ENCODE measurements around the gene BEND7. TPM values are rescaled to one million over a fixed set of nuclear protein-coding genes. Genes with fewer than 3 reads are reported as not detected.

Gene BEND7
- total RNA-seq, 1 donor from 2014 or later: 28.6 TPM

GRCh38 chr10:13526948-13527863 is 1.6 kb downstream of the BEND7 start:
- intact Hi-C loops (cut with DNase I): no loop called here
- no peak for ATAC-seq

GRCh38 chr10:13525663-13526062 is 3.2 kb downstream of the BEND7 start:
- intact Hi-C loops (cut with DNase I): no loop called here
- no peak for ATAC-seq
- no peak for DNase-seq (ENCODE audit: low spot score)

More at GRCh38 chr10:13526948-13527863, 1.6 kb downstream of the BEND7 start:
- DNase-seq (ENCODE audit: low spot score): no peak

- DNase-seq (ENCODE audit: low spot score) (no peak), ATAC-seq (no peak)
- intact Hi-C loops (cut with DNase I): no loop called here
Observed at GRCh38 chr10:13521026-13521425, 7.8 kb downstream of the BEND7 start.

GRCh38 chr10:13520194-13520593 is 8.6 kb downstream of the BEND7 start:
- intact Hi-C loops (cut with DNase I): no loop called here
- DNase-seq (ENCODE audit: low spot score) (no peak), ATAC-seq (no peak)

DNA sequence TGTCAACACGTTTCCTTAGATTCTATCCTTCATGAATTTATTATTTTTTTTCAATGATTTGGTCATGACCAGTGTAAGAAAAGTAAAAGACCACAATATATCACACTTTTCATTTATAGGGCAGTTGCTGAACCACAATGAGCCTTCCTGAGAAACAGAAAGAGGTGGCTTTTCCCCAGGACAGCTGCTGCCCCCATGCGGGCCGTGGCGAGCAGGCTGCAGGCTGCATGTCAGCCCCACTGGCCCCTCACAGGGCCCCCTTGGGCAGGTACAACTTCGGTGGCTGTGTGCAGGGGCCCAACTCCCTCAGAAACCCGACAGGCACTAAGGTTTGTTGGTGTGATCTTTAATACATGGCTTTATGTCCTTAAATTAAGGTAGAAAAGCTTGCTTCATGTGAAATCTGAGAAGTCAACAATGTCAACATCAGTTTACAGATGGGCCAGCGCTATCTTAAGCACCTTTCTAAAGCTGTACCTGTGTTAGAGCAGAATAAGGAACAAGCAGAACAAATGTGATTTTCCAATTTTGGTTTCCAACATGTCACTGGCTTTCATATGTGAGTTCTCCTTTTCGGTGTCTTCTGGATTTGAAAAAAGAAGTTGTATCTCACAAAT is 10.6 kb downstream of the BEND7 start:
- intact Hi-C loops (cut with DNase I): no loop called here
- no peak for ATAC-seq

DNA sequence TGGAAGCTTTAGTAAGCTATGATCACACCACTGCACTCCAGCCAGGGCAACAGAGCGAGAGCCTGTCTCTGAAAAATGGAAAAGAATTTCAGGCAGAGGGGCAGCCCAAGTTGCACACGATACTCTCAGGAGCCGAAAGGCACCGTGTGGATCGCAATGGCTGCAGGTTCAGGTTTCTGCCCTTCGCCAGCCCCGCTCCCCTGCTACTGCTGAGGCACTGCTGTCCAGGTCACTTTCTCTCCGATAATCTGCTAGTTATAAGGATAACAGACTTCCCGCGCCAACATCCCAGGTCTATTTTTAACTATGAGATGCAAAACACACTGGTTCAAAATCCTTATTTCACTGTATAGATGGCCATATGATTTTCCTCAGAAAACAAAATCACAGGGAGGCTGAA is 11.1 kb downstream of the BEND7 start:
- intact Hi-C loops (cut with DNase I): no loop called here
- no peak for DNase-seq (ENCODE audit: low spot score)

More for the DNA sequence above, 10.6 kb downstream of the BEND7 start:
- no peak for DNase-seq (ENCODE audit: low spot score)

DNA sequence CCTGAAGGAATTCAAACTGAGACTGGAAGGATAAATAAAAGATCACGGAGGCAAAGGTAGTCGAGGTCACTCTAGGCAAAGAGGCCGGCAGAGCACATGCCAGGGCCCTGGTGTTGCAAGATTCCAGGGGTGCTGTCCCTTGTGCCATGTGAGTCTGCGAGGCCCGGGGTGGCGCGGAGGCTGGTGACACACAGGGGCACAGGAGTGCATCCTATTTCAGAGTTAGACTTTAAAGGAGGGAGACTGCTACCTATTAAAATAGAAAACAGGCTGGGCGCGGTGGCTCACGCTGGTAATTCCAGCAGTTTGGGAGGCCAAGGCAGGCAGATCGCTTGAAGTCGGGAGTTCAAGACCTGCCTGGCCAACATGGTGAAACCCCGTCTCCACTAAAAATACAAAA is 12.6 kb downstream of the BEND7 start:
- intact Hi-C loops (cut with DNase I): no loop called here
- DNase-seq (ENCODE audit: low spot score): no peak
- no peak for ATAC-seq

More for the DNA sequence above, 11.1 kb downstream of the BEND7 start:
- ATAC-seq: no peak

GRCh38 chr10:13515467-13515866 is 13.3 kb downstream of the BEND7 start:
- intact Hi-C loops (cut with DNase I): no loop called here
- ATAC-seq (no peak), DNase-seq (ENCODE audit: low spot score) (no peak)

DNA sequence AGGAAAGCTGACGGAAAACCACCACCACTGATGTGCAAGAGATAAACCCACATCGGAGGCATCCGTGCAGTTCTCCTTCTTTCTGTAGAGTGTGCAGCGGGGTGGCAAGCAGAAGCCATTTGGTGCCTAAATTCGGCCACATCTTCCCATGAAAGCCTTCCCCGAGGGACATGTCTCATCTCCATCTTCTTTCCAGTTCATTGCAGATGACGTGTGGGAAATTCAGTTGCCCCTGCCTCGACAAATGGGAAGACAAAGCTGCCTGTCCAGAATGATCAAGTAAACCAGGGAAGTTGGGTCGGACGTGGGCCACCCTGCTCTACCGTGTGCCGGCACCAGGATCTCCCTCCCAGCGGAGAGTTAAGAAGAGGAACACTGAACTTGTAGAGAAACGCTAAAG is 14.5 kb downstream of the BEND7 start:
- no peak for DNase-seq (ENCODE audit: low spot score)
- intact Hi-C loops (cut with DNase I): no loop called here
- no peak for ATAC-seq

GRCh38 chr10:13512564-13512963 is 16.2 kb downstream of the BEND7 start:
- ATAC-seq (no peak), DNase-seq (ENCODE audit: low spot score) (no peak)
- intact Hi-C loops (cut with DNase I): no loop called here

- DNase-seq (ENCODE audit: low spot score) (no peak), ATAC-seq (no peak)
- intact Hi-C loops (cut with DNase I): no loop called here
Observed at GRCh38 chr10:13511409-13511808, 17.4 kb downstream of the BEND7 start.

DNA sequence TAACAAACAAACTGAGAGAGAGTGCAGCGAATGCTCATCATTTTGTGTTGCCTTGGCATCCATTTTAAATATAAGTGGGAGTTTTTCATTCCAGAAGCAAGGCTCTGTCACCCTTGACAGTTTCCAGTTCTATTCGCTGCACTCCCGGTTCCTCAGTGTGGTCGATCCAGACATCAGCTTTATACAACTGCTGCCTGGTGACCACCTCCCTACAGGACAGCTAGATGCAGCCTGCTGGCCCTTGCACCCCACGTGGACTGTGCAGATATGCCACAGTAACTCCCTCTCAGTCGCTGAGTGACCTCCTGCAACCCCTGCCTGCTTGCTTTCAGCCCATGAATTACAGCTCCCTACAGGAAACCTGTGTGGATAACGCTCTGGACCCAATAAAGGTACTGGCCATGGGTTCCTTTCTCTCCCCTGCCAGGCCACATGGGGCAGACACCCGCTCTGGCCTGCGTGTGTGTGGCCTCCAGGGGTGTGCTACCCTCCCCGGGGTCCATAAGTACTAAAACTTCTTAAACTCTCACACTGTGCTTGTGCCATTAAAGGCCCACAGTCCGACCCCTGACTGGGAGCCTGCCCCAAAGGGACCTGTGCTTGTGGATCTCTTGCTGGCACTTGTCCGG is 23.6 kb downstream of the BEND7 start:
- intact Hi-C loops (cut with DNase I): no loop called here
- no peak for DNase-seq (ENCODE audit: low spot score)
- ATAC-seq: no peak

GRCh38 chr10:13503745-13504463 is 24.9 kb downstream of the BEND7 start:
- no peak for ATAC-seq
- no peak for DNase-seq (ENCODE audit: low spot score)
- intact Hi-C loops (cut with DNase I): no loop called here

DNA sequence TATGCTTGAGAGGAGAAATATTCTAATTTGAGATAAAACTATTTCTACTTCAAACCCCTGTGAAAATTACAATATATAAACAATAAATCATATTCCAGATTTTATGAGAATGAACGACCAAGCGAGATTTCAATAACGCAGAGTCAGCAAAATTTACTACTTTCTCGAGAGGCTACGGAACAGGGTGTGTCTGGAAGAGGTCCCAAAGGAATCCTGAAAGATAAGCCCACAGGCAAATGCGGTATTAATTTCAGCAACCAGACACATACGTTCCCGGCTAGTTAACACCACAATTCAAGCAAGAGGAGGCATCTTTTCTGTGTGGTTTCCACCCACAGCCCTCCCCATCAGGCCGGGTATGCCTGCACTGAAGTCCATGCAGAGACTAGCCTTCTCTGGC is 26.4 kb downstream of the BEND7 start:
- ATAC-seq: no peak
- intact Hi-C loops (cut with DNase I): no loop called here
- no peak for DNase-seq (ENCODE audit: low spot score)

DNA sequence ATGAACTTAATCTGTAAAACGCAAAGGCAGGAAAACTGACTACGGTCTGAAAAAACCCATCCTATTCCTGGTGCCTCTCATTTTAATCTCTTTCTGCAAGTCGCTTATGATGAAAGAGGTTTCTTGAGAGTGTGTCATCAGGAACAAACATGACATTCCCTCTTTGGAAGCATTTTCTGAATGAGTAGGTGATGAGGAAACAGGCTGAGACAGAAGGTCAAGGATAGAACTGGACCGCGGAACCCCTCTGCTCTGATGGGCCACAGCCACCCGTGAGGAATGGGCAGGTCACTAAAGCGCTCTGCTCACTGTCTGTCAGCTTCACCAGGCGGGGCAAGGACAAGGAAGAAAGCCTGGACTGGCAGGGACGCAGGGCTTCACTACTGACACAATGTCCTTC is 28.6 kb downstream of the BEND7 start:
- intact Hi-C loops (cut with DNase I): no loop called here
- DNase-seq (ENCODE audit: low spot score): no peak
- no peak for ATAC-seq

- intact Hi-C loops (cut with DNase I): no loop called here
- DNase-seq (ENCODE audit: low spot score) (no peak), ATAC-seq (no peak)
Observed at GRCh38 chr10:13499150-13499549, 29.7 kb downstream of the BEND7 start.

DNA sequence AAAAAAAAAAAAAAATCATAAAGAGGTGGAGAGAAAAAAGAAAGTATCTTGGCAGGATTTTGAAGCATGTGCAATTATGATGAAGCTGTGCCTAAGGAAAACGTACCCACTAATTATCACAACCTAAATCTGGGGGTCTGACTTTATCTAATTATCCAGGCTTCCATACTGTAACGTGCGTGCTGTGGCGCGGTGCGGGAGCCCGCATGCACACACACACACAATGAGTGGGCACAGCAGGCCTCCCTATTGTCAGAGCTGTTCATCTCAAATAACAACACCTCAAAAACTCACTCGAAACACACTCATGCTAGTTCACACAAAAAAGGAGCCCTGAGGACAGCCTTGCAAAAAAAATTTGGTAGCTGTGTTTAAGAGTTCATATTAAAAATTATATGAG is 31.9 kb downstream of the BEND7 start:
- no peak for DNase-seq (ENCODE audit: low spot score)
- intact Hi-C loops (cut with DNase I): no loop called here
- ATAC-seq: no peak

GRCh38 chr10:13496164-13496563 is 32.6 kb downstream of the BEND7 start:
- ATAC-seq: no peak
- no peak for DNase-seq (ENCODE audit: low spot score)
- intact Hi-C loops (cut with DNase I): no loop called here

DNA sequence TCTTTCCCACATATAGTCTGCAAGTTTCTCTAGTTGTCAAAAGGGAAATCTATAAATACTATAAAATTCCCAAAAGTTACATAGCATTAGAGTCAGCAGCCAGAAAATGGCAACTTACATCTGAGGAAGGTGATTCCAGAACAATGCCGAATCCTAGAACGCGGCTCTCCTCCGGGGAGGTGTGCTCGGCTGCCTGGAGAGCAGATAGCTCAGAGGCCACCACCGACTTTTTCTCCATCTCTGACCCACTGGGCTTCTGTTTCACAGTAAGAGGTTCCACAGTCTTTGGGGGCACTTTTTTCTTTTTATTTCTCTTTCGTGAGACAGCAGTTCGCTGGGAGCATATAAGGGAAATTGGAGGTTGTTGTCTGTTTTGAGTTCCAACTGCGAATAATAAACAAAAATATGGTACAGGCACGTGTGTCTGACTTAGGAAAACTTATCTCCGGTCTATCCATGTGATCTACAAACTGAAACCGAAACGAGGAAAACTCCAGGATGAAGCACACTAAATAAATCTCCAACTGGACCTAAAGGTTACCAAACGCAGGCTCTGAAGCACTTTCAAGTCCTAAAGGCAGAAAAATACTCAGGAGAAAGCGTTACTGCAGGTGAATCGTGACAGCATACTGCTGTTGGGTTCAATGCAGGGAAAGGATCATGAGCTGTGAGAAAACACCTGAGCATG is 36.2 kb downstream of the BEND7 start:
- DNase-seq (ENCODE audit: low spot score): no peak
- intact Hi-C loops (cut with DNase I): no loop called here
- ATAC-seq: no peak
